Right lobe of liver (tissue), 6 donors: ENCODE data around the gene JUN. TPM values are rescaled to one million over a fixed set of nuclear protein-coding genes. Genes with fewer than 3 reads are reported as not detected.

Source experiments
- ATAC-seq, 4 donors: fragments of 200-7000 bp; cut with Tn5 transposase; one replicate each; pipeline ENCODE4 v1.9.1; 2020; ENCODE audit warnings: mild to moderate bottlenecking in 4 of 4, moderate library complexity in 4 of 4
- DNase-seq, 3 donors: peaks; one replicate each; pipeline ENCODE4 v3.0.0-alpha.2; 2020
- H3K27ac ChIP-seq, 3 donors: fragments of 200-600 bp; one replicate each; pipeline ENCODE4 v1.8.0; 2022
- H3K27me3 ChIP-seq, 2 donors: fragments of 200-600 bp; one replicate each; pipeline ENCODE4 v1.8.0; 2022
- H3K36me3 ChIP-seq, 4 donors: fragments of 200-600 bp; sonication (generic) in 1 of 4; one replicate each; pipeline versions ENCODE4 v1.5.1 to v1.8.0; 2017 to 2022; ENCODE audit warnings: control low read depth in 1 of 4
- H3K4me1 ChIP-seq, 4 donors: fragments of 200-600 bp; sonication (generic) in 1 of 4; one replicate each; pipeline versions ENCODE4 v1.5.1 to v1.8.0; 2017 to 2022; ENCODE audit warnings: control low read depth in 1 of 4
- H3K4me3 ChIP-seq, 3 donors: fragments of 200-600 bp; one replicate each; pipeline ENCODE4 v1.8.0; 2022
- H3K9me3 ChIP-seq, 4 donors: fragments of 200-600 bp; sonication (generic) in 1 of 4; one replicate each; pipeline versions ENCODE4 v1.5.1 to v1.8.0; 2017 to 2022; ENCODE audit warnings: control low read depth in 1 of 4
- POLR2A ChIP-seq: fragments of 450-650 bp; IDR thresholded peaks from one replicate; pipeline ENCODE4 v1.6.1; 2017; ENCODE audit warnings: antibody characterized with exemption, mild to moderate bottlenecking
- WGBS: methylation state at CpG from one replicate; pipeline ENCODE4 v1.1.6; 2018; ENCODE audit warnings: low coverage, low lambda C conversion rate; ENCODE audit not compliant: insufficient coverage; ENCODE audit errors: missing lambda C conversion rate; 5-methylcytosine and 5-hydroxymethylcytosine counted together
- intact Hi-C, 2 donors: fragments of 100-400 bp; cut with DNase I; formaldehyde crosslinking; loops; one replicate each; pipeline versions ENCODE4 v1.11.2 to v1.14.1; 2022
- total RNA-seq, 6 experiments: library from RNA; depleted of rRNA in 2 of 6; stranded (reverse); fragments of >200 nt in 2 of 6; fragmentation: NEBNext Ultra II Directional in 3 of 6; extraction: Animal tissue kit (Norgen Biotek cat#: 25700) in 3 of 6; gene quantifications; one replicate each; pipeline versions ENCODE4 v1.1.0 to v1.2.4, GENCODE V29; 2016 to 2023
- TF ChIP-seq, protein P1 (sequence below), 4 donors: fragments of 200-600 bp in 3 of 4; fragments of 450-650 bp in 1 of 4; IDR thresholded peaks; one replicate each; pipeline versions ENCODE4 v1.5.1 to v1.8.0; 2016 to 2022; ENCODE audit warnings: antibody characterized with exemption in 4 of 4, mild to moderate bottlenecking in 2 of 4
- donor health status: DM: no; HTN: yes; CAD: no.
- donor health status: DM: no; HTN: no; CAD: no.
- donor health status: DM: no; HTN: no; CAD: no.
- donor health status: DM: no; HTN: yes; CAD: no.
- donor health status: DM: no; HTN: yes; CAD: no.

The JUN gene
- total RNA-seq, 6 experiments from 2014 or later: 9.3 to 116 (median 88.1) TPM

DNA sequence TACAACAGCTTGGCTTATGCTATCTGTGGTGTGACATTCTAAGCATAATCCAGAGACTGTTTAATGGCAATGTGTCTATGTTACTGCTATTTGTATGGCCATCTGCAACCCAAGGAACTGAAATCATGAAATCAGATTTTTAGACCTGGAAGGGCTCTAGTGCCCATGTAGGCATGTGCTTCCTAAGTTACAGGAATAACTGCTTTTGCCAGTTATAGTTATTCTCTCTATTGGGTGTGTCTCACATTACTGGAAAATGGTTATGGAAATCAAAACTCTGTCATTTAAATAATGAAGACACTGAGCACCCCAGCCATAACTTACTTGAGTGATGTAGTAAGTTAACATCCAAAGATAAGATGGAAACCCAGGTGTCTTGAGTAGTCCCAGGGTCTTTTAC, 12.6 kb upstream of the JUN start:
- TF ChIP-seq, protein P1, sequence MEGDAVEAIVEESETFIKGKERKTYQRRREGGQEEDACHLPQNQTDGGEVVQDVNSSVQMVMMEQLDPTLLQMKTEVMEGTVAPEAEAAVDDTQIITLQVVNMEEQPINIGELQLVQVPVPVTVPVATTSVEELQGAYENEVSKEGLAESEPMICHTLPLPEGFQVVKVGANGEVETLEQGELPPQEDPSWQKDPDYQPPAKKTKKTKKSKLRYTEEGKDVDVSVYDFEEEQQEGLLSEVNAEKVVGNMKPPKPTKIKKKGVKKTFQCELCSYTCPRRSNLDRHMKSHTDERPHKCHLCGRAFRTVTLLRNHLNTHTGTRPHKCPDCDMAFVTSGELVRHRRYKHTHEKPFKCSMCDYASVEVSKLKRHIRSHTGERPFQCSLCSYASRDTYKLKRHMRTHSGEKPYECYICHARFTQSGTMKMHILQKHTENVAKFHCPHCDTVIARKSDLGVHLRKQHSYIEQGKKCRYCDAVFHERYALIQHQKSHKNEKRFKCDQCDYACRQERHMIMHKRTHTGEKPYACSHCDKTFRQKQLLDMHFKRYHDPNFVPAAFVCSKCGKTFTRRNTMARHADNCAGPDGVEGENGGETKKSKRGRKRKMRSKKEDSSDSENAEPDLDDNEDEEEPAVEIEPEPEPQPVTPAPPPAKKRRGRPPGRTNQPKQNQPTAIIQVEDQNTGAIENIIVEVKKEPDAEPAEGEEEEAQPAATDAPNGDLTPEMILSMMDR (IDR thresholded peaks at IDR 0.05): no peak
- TF ChIP-seq POLR2A: no peak
- Histone ChIP-seq H3K36me3 (no peaks in the 10 kb centered on the region), H3K4me3 (no peak overlapping the region), H3K27ac (no peak overlapping the region), H3K4me1 (no peaks in the 10 kb centered on the region), H3K27me3 (no peaks in the 10 kb centered on the region), H3K9me3 (no peaks in the 10 kb centered on the region)
- DNase-seq: no peak
- intact Hi-C loops: no loop called here
- ATAC-seq: no peak

DNA sequence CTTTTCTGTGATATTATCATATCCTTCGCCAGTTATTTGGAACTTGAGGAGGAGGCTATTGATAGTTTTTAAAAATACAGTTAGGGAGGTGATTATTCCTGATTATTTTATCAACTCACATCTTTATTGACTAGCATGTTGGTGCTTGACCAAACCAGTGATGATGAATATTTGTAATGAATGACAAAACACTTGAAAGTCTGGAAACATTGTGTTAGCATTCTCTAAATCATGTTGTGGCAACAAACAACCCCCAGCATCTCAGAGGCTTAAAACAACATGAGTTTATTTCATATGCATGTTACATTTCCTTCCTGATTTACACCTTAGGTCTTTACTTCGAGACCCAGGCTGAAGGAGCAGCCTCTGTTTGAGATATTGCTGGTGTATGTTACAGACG, 10.7 kb upstream of the JUN start:
- 97% methylated on average over 3 of the region's 3 CpGs for WGBS
- Histone ChIP-seq H3K36me3 (no peaks in the 10 kb centered on the region), H3K27ac (no peak overlapping the region), H3K9me3 (no peaks in the 10 kb centered on the region), H3K4me1 (no peaks in the 10 kb centered on the region), H3K27me3 (no peaks in the 10 kb centered on the region), H3K4me3 (no peak overlapping the region)
- TF ChIP-seq, protein P1 (IDR thresholded peaks at IDR 0.05): no peak
- TF ChIP-seq POLR2A: no peak
- ATAC-seq (no peak), DNase-seq (no peak)
- intact Hi-C loops: no loop called here

DNA sequence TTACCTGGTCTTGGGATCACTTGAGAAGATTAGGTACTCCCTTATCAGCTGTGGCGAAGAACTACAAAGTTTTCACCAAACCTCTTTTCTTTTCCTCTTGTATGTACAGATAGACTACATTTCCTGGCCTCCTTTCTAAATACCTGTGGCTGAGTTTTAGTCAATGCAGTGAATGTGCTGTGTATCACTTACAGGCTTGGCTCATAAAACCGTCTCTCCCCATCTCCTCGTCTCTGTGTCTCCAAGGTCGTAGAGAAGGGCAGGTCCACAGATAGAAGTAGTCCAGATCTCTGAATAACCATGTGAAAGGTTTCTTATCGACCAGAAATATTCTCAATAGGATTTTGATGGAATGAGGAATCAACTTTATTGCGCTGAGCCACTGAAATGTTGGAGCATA, 9.0 kb upstream of the JUN start:
- TF ChIP-seq, protein P1 (IDR thresholded peaks at IDR 0.05): no peak
- no peak for TF ChIP-seq POLR2A
- ATAC-seq (no peak), DNase-seq (no peak)
- Histone ChIP-seq H3K27ac (no peak overlapping the region), H3K4me3 (no peak overlapping the region), H3K9me3 (no peaks in the 10 kb centered on the region), H3K27me3 (no peaks in the 10 kb centered on the region), H3K4me1 (no peaks in the 10 kb centered on the region), H3K36me3 (no peaks in the 10 kb centered on the region)
- WGBS: 79% methylated on average over 5 of the region's 6 CpGs
- intact Hi-C loops: no loop called here

DNA sequence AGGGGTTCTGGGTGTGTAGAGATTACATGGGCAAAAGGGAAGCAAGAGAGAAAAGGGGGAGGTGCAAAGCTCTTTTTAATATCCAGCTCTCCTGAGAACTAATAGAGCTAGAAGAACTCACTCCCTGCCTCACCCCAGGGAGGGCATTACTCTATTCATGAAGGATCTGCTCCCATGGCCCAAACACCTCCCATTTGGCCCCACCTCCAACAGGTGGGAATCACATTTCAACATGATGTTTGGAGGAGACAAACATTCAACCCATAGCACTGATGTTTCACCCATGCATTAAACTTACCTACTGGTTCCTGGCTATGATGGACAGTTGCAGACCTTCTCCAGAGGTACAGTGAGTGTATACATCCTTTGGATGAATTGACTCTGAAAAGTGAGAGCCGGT, 7.3 kb upstream of the JUN start:
- H3K4me3 ChIP-seq: no peak overlapping the region
- TF ChIP-seq, protein P1 (IDR thresholded peaks at IDR 0.05): no peak
- TF ChIP-seq POLR2A: no peak
- intact Hi-C loops: no loop called here
- H3K27me3 ChIP-seq: no peaks in the 10 kb centered on the region
- no peak overlapping the region for H3K27ac ChIP-seq
- peaks cover 0 to 4% (median 0%) of the 10 kb centered on the region in 4 donors for H3K4me1 ChIP-seq
- no peaks in the 10 kb centered on the region for H3K36me3 ChIP-seq
- ATAC-seq (no peak), DNase-seq (no peak)
- 91% methylated on average over 1 of the region's 1 CpG for WGBS
- H3K9me3 ChIP-seq: no peaks in the 10 kb centered on the region

DNA sequence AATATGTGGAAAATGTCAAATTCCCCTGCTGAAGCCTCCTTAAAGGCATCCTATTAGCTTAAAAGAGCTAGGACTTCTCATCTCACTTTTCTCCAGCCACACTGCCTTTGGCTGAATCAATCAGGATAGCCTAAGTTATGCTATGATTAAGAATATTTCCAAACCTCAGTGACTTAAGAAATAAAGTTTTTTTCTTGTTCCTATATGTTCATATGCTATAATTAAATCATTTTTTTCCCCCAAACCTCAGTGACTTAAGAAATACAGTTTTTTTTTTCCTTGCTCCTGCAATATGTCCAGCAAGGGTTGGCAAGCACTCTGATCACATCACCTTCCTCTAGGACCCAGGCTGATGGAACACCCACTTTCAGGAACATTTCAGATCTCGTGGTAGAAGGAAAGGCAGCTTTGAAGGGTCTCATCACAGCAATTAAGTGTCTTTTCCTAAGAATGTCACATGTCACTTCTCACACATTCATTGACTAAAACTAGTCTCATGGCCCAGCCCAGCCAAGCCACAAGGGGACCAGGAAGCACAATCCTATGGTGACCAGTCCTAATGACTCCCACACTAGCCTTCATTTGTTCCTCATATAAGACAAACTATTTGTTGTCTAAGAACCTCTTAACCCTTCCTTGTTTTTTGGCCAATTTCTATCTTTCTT, 6.3 kb upstream of the JUN start:
- peaks cover 0 to 6% (median 4%) of the 10 kb centered on the region in 4 donors for H3K4me1 ChIP-seq
- H3K4me3 ChIP-seq: no peak overlapping the region
- no peak for DNase-seq
- no peak for ATAC-seq
- intact Hi-C loops: no loop called here
- no peaks in the 10 kb centered on the region for H3K36me3 ChIP-seq
- no peaks in the 10 kb centered on the region for H3K9me3 ChIP-seq
- TF ChIP-seq, protein P1 (IDR thresholded peaks at IDR 0.05): no peak
- no peak for TF ChIP-seq POLR2A
- 67% methylated on average over 1 of the region's 1 CpG for WGBS
- no peak overlapping the region for H3K27ac ChIP-seq
- H3K27me3 ChIP-seq: no peaks in the 10 kb centered on the region
